ENCODE results near the gene CHRFAM7A. TPM values are rescaled to one million over a fixed set of nuclear protein-coding genes. Genes with fewer than 3 reads are reported as not detected.
A peak's percentile ranks its signal among the peaks of the same experiment; 100 is the strongest.
"Not testable (repeated sequence)": the region's sequence is repeated elsewhere in the genome, so short reads cannot be mapped to it uniquely, and the experiment has no call there.

CHRFAM7A gene
- polyA plus RNA-seq (2013, experiment 1 of 2): 0.35 TPM
- 0.38 TPM for polyA plus RNA-seq (2013, experiment 2 of 2)

- not testable (repeated sequence) for H3K27ac ChIP-seq (ENCODE audit: low read length, poor library complexity, severe bottlenecking); DNase-seq
Observed at GRCh38 chr15:30392766-30393663, at the start of gene CHRFAM7A. CHRFAM7A (minus strand) TSS chr15:30393540; CDS start chr15:30383351, 10,189 bp downstream.

GRCh38 chr15:30438348-30438747 lies 45.0 kb upstream of the CHRFAM7A start:
- not testable (repeated sequence) for H3K4ac ChIP-seq (ENCODE audit: low read depth in 1 of 2, low read length in 2 of 2); H3K4me1 ChIP-seq (ENCODE audit: control insufficient read depth, insufficient read depth, low read depth, low read length); H3K9ac ChIP-seq (ENCODE audit: low read length); H3K14ac ChIP-seq (ENCODE audit: low read length in 2 of 2); H3K79me1 ChIP-seq (replicated peaks; ENCODE audit: low read length, poor library complexity, severe bottlenecking); H3K36me3 ChIP-seq (ENCODE audit: control insufficient read depth in 1 of 2, insufficient read depth in 2 of 2, low read depth in 1 of 2, low read length in 2 of 2); H4K8ac ChIP-seq (ENCODE audit: low read length); H4K91ac ChIP-seq (ENCODE audit: low read length); H3K18ac ChIP-seq (ENCODE audit: low read depth in 1 of 2, low read length in 2 of 2); H2AK5ac ChIP-seq (ENCODE audit: low read length, severe bottlenecking); DNase-seq; H3K4me3 ChIP-seq (ENCODE audit: insufficient read depth in 1 of 2, low read depth in 1 of 2, low read length in 2 of 2); H2AFZ ChIP-seq (ENCODE audit: low read depth, low read length); H2BK15ac ChIP-seq (ENCODE audit: low read depth, poor library complexity, severe bottlenecking); H3K4me2 ChIP-seq (ENCODE audit: low read length, poor library complexity, severe bottlenecking); H3K9me3 ChIP-seq (ENCODE audit: control insufficient read depth, low read length); H3K23ac ChIP-seq (ENCODE audit: low read length in 2 of 2); H3K27me3 ChIP-seq (ENCODE audit: control insufficient read depth in 1 of 2, insufficient read depth in 1 of 2, low read length in 2 of 2); H2BK120ac ChIP-seq (ENCODE audit: low read depth, low read length); H2BK5ac ChIP-seq (ENCODE audit: low read depth, low read length, poor library complexity, severe bottlenecking); H2BK12ac ChIP-seq (ENCODE audit: low read length in 2 of 2); H3K27ac ChIP-seq (ENCODE audit: low read length, poor library complexity, severe bottlenecking)
- no CpG with 5 or more reads among the region's 3 CpGs for WGBS

More at GRCh38 chr15:30392766-30393663, at the start of gene CHRFAM7A:
- H3K9ac ChIP-seq (ENCODE audit: low read length); H3K18ac ChIP-seq (ENCODE audit: low read depth in 1 of 2, low read length in 2 of 2); H2AK5ac ChIP-seq (ENCODE audit: low read length, severe bottlenecking); H2BK15ac ChIP-seq (ENCODE audit: low read depth, poor library complexity, severe bottlenecking); H2AFZ ChIP-seq (ENCODE audit: low read depth, low read length); H3K23ac ChIP-seq (ENCODE audit: low read length in 2 of 2); H3K9me3 ChIP-seq (ENCODE audit: control insufficient read depth, low read length); H3K4ac ChIP-seq (ENCODE audit: low read depth in 1 of 2, low read length in 2 of 2); H2BK12ac ChIP-seq (ENCODE audit: low read length in 2 of 2); H3K4me1 ChIP-seq (ENCODE audit: control insufficient read depth, insufficient read depth, low read depth, low read length); H3K27me3 ChIP-seq (ENCODE audit: control insufficient read depth in 1 of 2, insufficient read depth in 1 of 2, low read length in 2 of 2); H4K91ac ChIP-seq (ENCODE audit: low read length); H2BK120ac ChIP-seq (ENCODE audit: low read depth, low read length); H3K14ac ChIP-seq (ENCODE audit: low read length in 2 of 2); H3K36me3 ChIP-seq (ENCODE audit: control insufficient read depth in 1 of 2, insufficient read depth in 2 of 2, low read depth in 1 of 2, low read length in 2 of 2); H2BK5ac ChIP-seq (ENCODE audit: low read depth, low read length, poor library complexity, severe bottlenecking); H3K79me1 ChIP-seq (replicated peaks; ENCODE audit: low read length, poor library complexity, severe bottlenecking); H4K8ac ChIP-seq (ENCODE audit: low read length): not testable (repeated sequence)
- Histone ChIP-seq H3K4me2 (ENCODE audit: low read length, poor library complexity, severe bottlenecking) (peak within 1 kb of the TSS; percentile 66), H3K4me3 (ENCODE audit: insufficient read depth in 1 of 2, low read depth in 1 of 2, low read length in 2 of 2) (peak within 1 kb of the TSS in 1 of 2 experiments; percentile 59)
- no CpG with 5 or more reads among the region's 74 CpGs for WGBS

GRCh38 chr15:30435878-30436277 lies 42.5 kb upstream of the CHRFAM7A start:
- H3K79me1 ChIP-seq (replicated peaks; ENCODE audit: low read length, poor library complexity, severe bottlenecking); H3K4me2 ChIP-seq (ENCODE audit: low read length, poor library complexity, severe bottlenecking); H2BK5ac ChIP-seq (ENCODE audit: low read depth, low read length, poor library complexity, severe bottlenecking); H2AFZ ChIP-seq (ENCODE audit: low read depth, low read length); H2BK120ac ChIP-seq (ENCODE audit: low read depth, low read length); DNase-seq; H4K91ac ChIP-seq (ENCODE audit: low read length); H2AK5ac ChIP-seq (ENCODE audit: low read length, severe bottlenecking); H3K27ac ChIP-seq (ENCODE audit: low read length, poor library complexity, severe bottlenecking); H3K14ac ChIP-seq (ENCODE audit: low read length in 2 of 2); H2BK15ac ChIP-seq (ENCODE audit: low read depth, poor library complexity, severe bottlenecking); H4K8ac ChIP-seq (ENCODE audit: low read length); H3K18ac ChIP-seq (ENCODE audit: low read depth in 1 of 2, low read length in 2 of 2); H3K9me3 ChIP-seq (ENCODE audit: control insufficient read depth, low read length); H3K27me3 ChIP-seq (ENCODE audit: control insufficient read depth in 1 of 2, insufficient read depth in 1 of 2, low read length in 2 of 2); H3K4me3 ChIP-seq (ENCODE audit: insufficient read depth in 1 of 2, low read depth in 1 of 2, low read length in 2 of 2); H3K23ac ChIP-seq (ENCODE audit: low read length in 2 of 2); H3K4ac ChIP-seq (ENCODE audit: low read depth in 1 of 2, low read length in 2 of 2); H3K36me3 ChIP-seq (ENCODE audit: control insufficient read depth in 1 of 2, insufficient read depth in 2 of 2, low read depth in 1 of 2, low read length in 2 of 2); H3K4me1 ChIP-seq (ENCODE audit: control insufficient read depth, insufficient read depth, low read depth, low read length); H2BK12ac ChIP-seq (ENCODE audit: low read length in 2 of 2); H3K9ac ChIP-seq (ENCODE audit: low read length): not testable (repeated sequence)
- no CpG with 5 or more reads among the region's 5 CpGs for WGBS

- not testable (repeated sequence) for H3K4me2 ChIP-seq (ENCODE audit: low read length, poor library complexity, severe bottlenecking); H2BK120ac ChIP-seq (ENCODE audit: low read depth, low read length); H3K9me3 ChIP-seq (ENCODE audit: control insufficient read depth, low read length); H2BK15ac ChIP-seq (ENCODE audit: low read depth, poor library complexity, severe bottlenecking); H3K14ac ChIP-seq (ENCODE audit: low read length in 2 of 2); H3K4me3 ChIP-seq (ENCODE audit: insufficient read depth in 1 of 2, low read depth in 1 of 2, low read length in 2 of 2); H3K27me3 ChIP-seq (ENCODE audit: control insufficient read depth in 1 of 2, insufficient read depth in 1 of 2, low read length in 2 of 2); H2AK5ac ChIP-seq (ENCODE audit: low read length, severe bottlenecking); H4K8ac ChIP-seq (ENCODE audit: low read length); H2BK5ac ChIP-seq (ENCODE audit: low read depth, low read length, poor library complexity, severe bottlenecking); H3K36me3 ChIP-seq (ENCODE audit: control insufficient read depth in 1 of 2, insufficient read depth in 2 of 2, low read depth in 1 of 2, low read length in 2 of 2); H2AFZ ChIP-seq (ENCODE audit: low read depth, low read length); H2BK12ac ChIP-seq (ENCODE audit: low read length in 2 of 2); H3K4me1 ChIP-seq (ENCODE audit: control insufficient read depth, insufficient read depth, low read depth, low read length); DNase-seq; H3K23ac ChIP-seq (ENCODE audit: low read length in 2 of 2); H3K9ac ChIP-seq (ENCODE audit: low read length); H3K18ac ChIP-seq (ENCODE audit: low read depth in 1 of 2, low read length in 2 of 2); H3K4ac ChIP-seq (ENCODE audit: low read depth in 1 of 2, low read length in 2 of 2); H3K27ac ChIP-seq (ENCODE audit: low read length, poor library complexity, severe bottlenecking); H3K79me1 ChIP-seq (replicated peaks; ENCODE audit: low read length, poor library complexity, severe bottlenecking); H4K91ac ChIP-seq (ENCODE audit: low read length)
- WGBS: no CpG with 5 or more reads among the region's 6 CpGs
Observed at GRCh38 chr15:30420723-30421122, 27.4 kb upstream of the CHRFAM7A start.

All from mesenchymal stem cell (in vitro differentiated cells and primary cell).